SK-N-SH (cell line): ENCODE results near the gene MLXIPL. TPM values are rescaled to one million over a fixed set of nuclear protein-coding genes. Genes with fewer than 3 reads are reported as not detected.

ENCODE experiments used
- CTCF ChIA-PET: fragments of 300-600, 350-600 bp; formaldehyde crosslinking; extraction: SDS; loops from one replicate; lab custom pipeline; 2021; lab: Yijun Ruan, JAX
- POLR2A ChIA-PET: fragments of 350-600 bp; sonication (Branson Sonifier 250); formaldehyde crosslinking; extraction: SDS; loops from one replicate; lab custom pipeline; 2020; ENCODE audit warnings: antibody characterized with exemption, inconsistent platforms; lab: Yijun Ruan, JAX
- DNase-seq: peaks from one replicate; pipeline ENCODE4 v3.0.0; 2012
- H2AFZ ChIP-seq: fragments of 200-600 bp; sonication (generic); 2 replicates; pipeline ENCODE4 v1.8.1; 2016; ENCODE audit warnings: antibody characterized with exemption, mild to moderate bottlenecking, low read depth
- H3F3A ChIP-seq: fragments of 200-600 bp; sonication (generic); replicated peaks from 2 replicates; pipeline ENCODE3; 2016; ENCODE audit warnings: antibody characterized with exemption, mild to moderate bottlenecking; ENCODE audit not compliant: insufficient read depth
- H3K27ac ChIP-seq, 2 experiments: fragments of 200-500 bp in 1 of 2; fragments of 200-600 bp in 1 of 2; sonication (Bioruptor generic) in 1 of 2; sonication (generic), shearing (Covaris generic) in 1 of 2; 2 replicates each; pipeline versions ENCODE4 v1.5.1 to v1.6.1; 2014 to 2016; ENCODE audit warnings: low read depth in 2 of 2, inconsistent platforms in 1 of 2, low read length in 1 of 2, mild to moderate bottlenecking in 1 of 2, mixed read lengths in 1 of 2
- H3K27me3 ChIP-seq: fragments of 200-600 bp; sonication (generic), shearing (Covaris generic); 2 replicates; pipeline ENCODE4 v1.6.1; 2016; ENCODE audit warnings: mixed run types; ENCODE audit not compliant: insufficient read depth
- H3K36me3 ChIP-seq, 2 experiments: fragments of 200-500 bp in 1 of 2; fragments of 200-600 bp in 1 of 2; sonication (Bioruptor generic) in 1 of 2; sonication (generic) in 1 of 2; replicated peaks in 1 of 2; 2 replicates each; pipeline versions ENCODE3 to v1.5.1; 2014 to 2016; ENCODE audit warnings: low read length in 1 of 2, mild to moderate bottlenecking in 1 of 2; ENCODE audit not compliant: insufficient read depth in 2 of 2, control insufficient read depth in 1 of 2
- H3K4me1 ChIP-seq, 2 experiments: fragments of 200-500 bp in 1 of 2; fragments of 200-600 bp in 1 of 2; sonication (Bioruptor generic) in 1 of 2; sonication (generic), shearing (Covaris generic) in 1 of 2; 2 replicates each; pipeline versions ENCODE4 v1.5.1 to v1.6.1; 2014 to 2016; ENCODE audit warnings: low read depth in 1 of 2, low read length in 1 of 2, mixed run types in 1 of 2; ENCODE audit not compliant: insufficient read depth in 2 of 2, control insufficient read depth in 1 of 2
- H3K4me2 ChIP-seq: fragments of 200-600 bp; sonication (generic), shearing (Covaris generic); 2 replicates; pipeline ENCODE4 v1.6.1; 2017; ENCODE audit warnings: mixed run types
- H3K4me3 ChIP-seq, 2 experiments: fragments of 200-500 bp in 1 of 2; fragments of 200-600 bp in 1 of 2; sonication (Bioruptor generic) in 1 of 2; sonication (generic), shearing (Covaris generic) in 1 of 2; 2 replicates each; pipeline versions ENCODE4 v1.5.1 to v1.8.1; 2014 to 2016; ENCODE audit warnings: low read depth in 2 of 2, inconsistent platforms in 1 of 2, low read length in 1 of 2, mild to moderate bottlenecking in 1 of 2, mixed read lengths in 1 of 2, moderate library complexity in 1 of 2
- H3K79me2 ChIP-seq: fragments of 200-600 bp; sonication (generic); 2 replicates; pipeline ENCODE4 v1.8.1; 2017; ENCODE audit warnings: mild to moderate bottlenecking; ENCODE audit not compliant: insufficient read depth
- H3K9ac ChIP-seq: fragments of 200-600 bp; sonication (generic); 2 replicates; pipeline ENCODE4 v1.6.1; 2017; ENCODE audit warnings: mixed run types
- H3K9me2 ChIP-seq: fragments of 200-600 bp; sonication (generic); 2 replicates; pipeline ENCODE4 v1.6.1; 2017; ENCODE audit warnings: mixed run types
- H3K9me3 ChIP-seq: fragments of 200-600 bp; sonication (generic); 2 replicates; pipeline ENCODE4 v1.6.1; 2017; ENCODE audit warnings: mixed run types, mild to moderate bottlenecking, moderate library complexity
- H4K20me1 ChIP-seq: fragments of 200-600 bp; sonication (generic); 2 replicates; pipeline ENCODE4 v1.6.1; 2017; ENCODE audit warnings: mild to moderate bottlenecking, mixed run types; ENCODE audit not compliant: insufficient read depth
- CHD2 ChIP-seq: fragments of 150-350 bp; IDR thresholded peaks from 2 replicates; pipeline ENCODE4 v1.6.1; 2018; ENCODE audit warnings: low read length; ENCODE audit not compliant: partially characterized antibody
- EP300 ChIP-seq, 2 experiments: IDR thresholded peaks; 2 replicates each; pipeline versions ENCODE4 v1.4.0 to v1.6.1; 2012; ENCODE audit warnings: borderline replicate concordance in 1 of 2, low read depth in 1 of 2, low read length in 1 of 2
- FOSL2 ChIP-seq: IDR thresholded peaks from 2 replicates; pipeline ENCODE4 v1.4.0; 2012; ENCODE audit warnings: low read depth, mild to moderate bottlenecking, moderate library complexity, borderline replicate concordance
- GABPA ChIP-seq: IDR thresholded peaks from 2 replicates; pipeline ENCODE4 v1.4.0; 2012; ENCODE audit warnings: low read depth, mild to moderate bottlenecking
- GATA2 ChIP-seq: sonication (generic); formaldehyde crosslinking; IDR thresholded peaks from 2 replicates; pipeline ENCODE4 v1.5.0; 2020; ENCODE audit warnings: mild to moderate bottlenecking, missing genetic modification reagents
- IRF3 ChIP-seq: fragments of 150-350 bp; IDR thresholded peaks from 2 replicates; pipeline ENCODE4 v1.6.1; 2016; ENCODE audit warnings: mild to moderate bottlenecking, low read depth, low read length
- JUND ChIP-seq: IDR thresholded peaks from 2 replicates; pipeline ENCODE4 v1.4.0; 2012
- MAX ChIP-seq: IDR thresholded peaks from 2 replicates; pipeline ENCODE4 v1.4.0; 2012; ENCODE audit warnings: low read depth
- MEF2A ChIP-seq: IDR thresholded peaks from 2 replicates; pipeline ENCODE4 v1.4.0; 2012; ENCODE audit warnings: low read depth, borderline replicate concordance
- NRF1 ChIP-seq: IDR thresholded peaks from 2 replicates; pipeline ENCODE4 v1.6.1; 2012; ENCODE audit warnings: low read depth, mild to moderate bottlenecking, low read length
- PBX3 ChIP-seq: IDR thresholded peaks from 2 replicates; pipeline ENCODE4; 2012
- POLR2AphosphoS5 ChIP-seq: IDR thresholded peaks from 2 replicates; pipeline ENCODE4 v1.6.1; 2012; ENCODE audit warnings: low read depth, low read length
- RAD21 ChIP-seq: IDR thresholded peaks from 2 replicates; pipeline ENCODE4 v1.6.1; 2012; ENCODE audit warnings: mild to moderate bottlenecking, low read length
- RCOR1 ChIP-seq: fragments of 150-350 bp; IDR thresholded peaks from 2 replicates; pipeline ENCODE4 v1.6.1; 2017; ENCODE audit warnings: antibody characterized with exemption, low read length
- RFX5 ChIP-seq: IDR thresholded peaks from 2 replicates; pipeline ENCODE4 v1.6.1; 2012; ENCODE audit warnings: mild to moderate bottlenecking, improper control_type of control experiment, low read length
- RXRA ChIP-seq: IDR thresholded peaks from 2 replicates; pipeline ENCODE4 v1.4.0; 2012; ENCODE audit warnings: low read depth, mild to moderate bottlenecking, borderline replicate concordance
- SMC3 ChIP-seq: IDR thresholded peaks from 2 replicates; pipeline ENCODE4 v1.6.1; 2012; ENCODE audit warnings: low read depth, low read length, improper control_type of control experiment
- TAF1 ChIP-seq: IDR thresholded peaks from 2 replicates; pipeline ENCODE4 v1.6.1; 2012; ENCODE audit warnings: low read depth, mild to moderate bottlenecking, low read length, moderate library complexity, borderline replicate concordance
- TCF12 ChIP-seq: IDR thresholded peaks from 2 replicates; pipeline ENCODE4 v1.4.0; 2012
- TEAD4 ChIP-seq: IDR thresholded peaks from 2 replicates; pipeline ENCODE4 v1.4.0; 2012; ENCODE audit warnings: mild to moderate bottlenecking, borderline replicate concordance; ENCODE audit not compliant: insufficient read depth
- USF1 ChIP-seq: IDR thresholded peaks from 2 replicates; pipeline ENCODE4 v1.4.0; 2012; ENCODE audit warnings: low read depth, borderline replicate concordance
- WGBS: methylation state at CpG from one replicate; pipeline ENCODE4 v1.1.6; 2017; ENCODE audit warnings: low lambda C conversion rate; 5-methylcytosine and 5-hydroxymethylcytosine counted together
- polyA plus RNA-seq, 3 experiments: library from polyadenylated mRNA; depleted of rRNA; stranded (reverse); fragments of >200 nt; gene quantifications; 2 replicates each; pipeline ENCODE4 v1.2.3, GENCODE V29; 2012

The MLXIPL gene
- polyA plus RNA-seq, 1 of the 3 experiments (the other 2 are of a cell fraction), result 0.21 TPM

GRCh38 chr7:73578342-73579128 is 45.8 kb downstream of the MLXIPL start, which contains the start of gene TBL2 (continued):
- 0 out of 2 replicates have a peak, but pooled peaks have one; percentile 1 for TF ChIP-seq SMC3
- no peak for TF ChIP-seq GATA2
- no peak for TF ChIP-seq USF1
- TF ChIP-seq TAF1, result peak; percentile 98
- TF ChIP-seq RAD21, result no peak; the same call in 1 of the 2 replicates
- no peak for TF ChIP-seq JUND
- no peak for TF ChIP-seq RCOR1
- TF ChIP-seq RXRA, result no peak
- 0 out of 2 replicates have a peak, but pooled peaks have one; percentile 11 for TF ChIP-seq GABPA
- TF ChIP-seq RFX5, result 0 out of 2 replicates have a peak, but pooled peaks have one; percentile 37
- peak; percentile 66 for TF ChIP-seq NRF1
- peak; percentile 98 for TF ChIP-seq POLR2AphosphoS5
- TF ChIP-seq MEF2A, result no peak
- TF ChIP-seq CHD2, result no peak

GRCh38 chr7:73577627-73578341 is 46.5 kb downstream of the MLXIPL start:
- Histone ChIP-seq H3K9ac (peak overlapping the region; percentile 96), H3K4me2 (peak overlapping the region; percentile 93), H3K4me1 (peaks cover 6 to 10% of the 10 kb centered on the region in 2 experiments; a peak in 3 of 4 replicates)
- TF ChIP-seq RXRA (no peak), SMC3 (no peak), EP300 (IDR thresholded peaks at IDR 0.05; ENCODE audit: borderline replicate concordance in 1 of 2, low read depth in 1 of 2, low read length in 1 of 2) (no peak), TEAD4 (no peak), TCF12 (no peak), IRF3 (no peak), FOSL2 (no peak), PBX3 (no peak), POLR2AphosphoS5 (no peak), RAD21 (no peak), MAX (no peak)
- TF ChIP-seq, all 33 proteins: peak for 0
- Histone ChIP-seq H3K27me3 (no peaks in the 10 kb centered on the region), H2AFZ (peak overlapping the region; percentile 77), H3F3A (peaks cover 16% of the 10 kb centered on the region), H3K27ac (peak overlapping the region; percentile 67 to 89), H4K20me1 (peaks cover 31% of the 10 kb centered on the region), H3K79me2 (peaks cover 54% of the 10 kb centered on the region), H3K9me3 (no peaks in the 10 kb centered on the region), H3K4me3 (peak overlapping the region; percentile 63 to 100), H3K9me2 (no peaks in the 10 kb centered on the region), H3K36me3 (peaks cover 20 to 39% of the 10 kb centered on the region in 2 experiments)
- WGBS, result 17% methylated on average over 23 of the region's 32 CpGs
- DNase-seq, result no peak
- ChIA-PET CTCF (interaction anchor here (0.6 to 2.4 kb wide), 4 partner anchors 11 to 148 kb away, joined by 3 to 11 read pairs (median 4); partner anchors contain the start of gene VPS37D), POLR2A (interaction anchor here (0.6 to 1.3 kb wide), 7 partner anchors 10 to 142 kb away, joined by 3 to 8 read pairs (median 4); partner anchors contain the start of gene STX1A)
